Fibroblast of lung (primary cell): ENCODE data around the gene TMEM184A. TPM values are rescaled to one million over a fixed set of nuclear protein-coding genes. Genes with fewer than 3 reads are reported as not detected.

Experiments
- DNase-seq, 2 donors: peaks; one replicate each; pipeline versions ENCODE4 v3.0.0 to v3.0.0-alpha.2; 2010; ENCODE audit warnings: low read depth in 2 of 2
- H2AFZ ChIP-seq: 2 replicates; pipeline ENCODE4 v1.5.1; 2012; ENCODE audit warnings: low read length, control low read depth, inconsistent platforms
- H3K27ac ChIP-seq: 2 replicates; pipeline ENCODE4 v1.5.1; 2011; ENCODE audit warnings: low read length, control low read depth; ENCODE audit not compliant: insufficient read depth
- H3K27me3 ChIP-seq: 2 replicates; pipeline ENCODE4 v1.5.1; 2011; ENCODE audit warnings: mild to moderate bottlenecking, low read length; ENCODE audit not compliant: control insufficient read depth, insufficient read depth
- H3K36me3 ChIP-seq: 2 replicates; pipeline ENCODE4 v1.5.1; 2011; ENCODE audit warnings: low read length; ENCODE audit not compliant: control insufficient read depth, insufficient read depth
- H3K4me1 ChIP-seq: 2 replicates; pipeline ENCODE4 v1.5.1; 2011; ENCODE audit warnings: low read length; ENCODE audit not compliant: control insufficient read depth, insufficient read depth; ENCODE audit errors: extremely low read depth
- H3K4me2 ChIP-seq: 2 replicates; pipeline ENCODE4 v1.5.1; 2011; ENCODE audit warnings: low read length, control low read depth; ENCODE audit not compliant: insufficient read depth; ENCODE audit errors: extremely low read depth
- H3K4me3 ChIP-seq, 4 experiments: fragments of 200-600 bp in 1 of 4; sonication (generic) in 1 of 4; replicated peaks in 1 of 4; 2 replicates each; pipeline ENCODE4 v1.5.1; 2011 to 2016; ENCODE audit warnings: low read length in 4 of 4, low read depth in 3 of 4, mild to moderate bottlenecking in 3 of 4, control low read depth in 2 of 4, inconsistent platforms in 1 of 4, mixed read lengths in 1 of 4; ENCODE audit not compliant: insufficient read depth in 1 of 4; ENCODE audit errors: control extremely low read depth in 1 of 4
- H3K79me2 ChIP-seq: 2 replicates; pipeline ENCODE4 v1.5.1; 2012; ENCODE audit warnings: mild to moderate bottlenecking, low read length, inconsistent platforms; ENCODE audit not compliant: control insufficient read depth, insufficient read depth
- H3K9ac ChIP-seq: 2 replicates; pipeline ENCODE4 v1.5.1; 2011; ENCODE audit warnings: mild to moderate bottlenecking, low read length, control low read depth; ENCODE audit not compliant: insufficient read depth
- H3K9me3 ChIP-seq: 2 replicates; pipeline ENCODE4 v1.5.1; 2012; ENCODE audit warnings: low read depth, low read length; ENCODE audit not compliant: control insufficient read depth, insufficient read depth
- H4K20me1 ChIP-seq: 2 replicates; pipeline ENCODE4 v1.5.1; 2011; ENCODE audit warnings: low read length; ENCODE audit not compliant: control insufficient read depth, insufficient read depth; ENCODE audit errors: extremely low read depth
- EZH2 ChIP-seq: IDR thresholded peaks from 2 replicates; pipeline ENCODE4 v1.5.1; 2012; ENCODE audit warnings: low read length, control low read depth, mild to moderate bottlenecking; ENCODE audit errors: missing control alignments
- polyA plus RNA-seq, 2 donors: library from polyadenylated mRNA; depleted of rRNA in 1 of 2; stranded (reverse) in 1 of 2; unstranded in 1 of 2; fragments of >200 nt; gene quantifications; 2 replicates each; pipeline ENCODE4 v1.2.1, GENCODE V29; 2011 to 2012; ENCODE audit warnings: missing spikeins in 1 of 2
- total RNA-seq: library from RNA; depleted of rRNA; stranded (reverse); fragments of >200 nt; gene quantifications from 2 replicates; pipeline ENCODE4 v1.2.1, GENCODE V29; 2014
- TF ChIP-seq, protein P1 (sequence below), 2 donors: IDR thresholded peaks in 1 of 2; conservative IDR thresholded peaks in 1 of 2; 1 replicate in 1 of 2; 2 replicates in 1 of 2; pipeline ENCODE4 v1.5.1; 2011 to 2012; ENCODE audit warnings: low read length in 2 of 2, control low read depth in 1 of 2, inconsistent platforms in 1 of 2, low read depth in 1 of 2, mild to moderate bottlenecking in 1 of 2

The TMEM184A gene
- total and polyA plus RNA-seq, 2 donors (not counting 1 experiment from before 2014, with no cell fraction given): under 0.01 to 0.05 TPM

DNA sequence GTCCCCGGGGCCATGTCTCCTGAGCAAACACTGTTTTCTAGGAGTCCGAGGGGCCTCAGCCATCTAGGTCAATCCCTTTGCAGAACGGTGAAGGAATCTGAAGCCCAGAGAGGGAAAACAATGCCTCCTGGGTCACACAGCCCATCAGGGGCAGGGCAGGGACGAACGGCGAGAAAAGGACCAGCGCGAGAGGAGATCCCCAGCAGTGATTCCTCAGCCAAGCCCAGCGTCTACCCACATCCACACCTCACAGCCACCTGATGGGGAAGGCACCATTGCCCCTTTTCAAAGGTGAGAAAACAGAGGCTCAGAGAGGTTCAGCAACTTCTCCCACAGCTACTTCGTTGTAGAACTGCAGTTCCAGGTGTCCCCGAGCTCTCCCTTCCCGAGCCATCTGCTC, 31.7 kb upstream of the TMEM184A start:
- no peak for DNase-seq

DNA sequence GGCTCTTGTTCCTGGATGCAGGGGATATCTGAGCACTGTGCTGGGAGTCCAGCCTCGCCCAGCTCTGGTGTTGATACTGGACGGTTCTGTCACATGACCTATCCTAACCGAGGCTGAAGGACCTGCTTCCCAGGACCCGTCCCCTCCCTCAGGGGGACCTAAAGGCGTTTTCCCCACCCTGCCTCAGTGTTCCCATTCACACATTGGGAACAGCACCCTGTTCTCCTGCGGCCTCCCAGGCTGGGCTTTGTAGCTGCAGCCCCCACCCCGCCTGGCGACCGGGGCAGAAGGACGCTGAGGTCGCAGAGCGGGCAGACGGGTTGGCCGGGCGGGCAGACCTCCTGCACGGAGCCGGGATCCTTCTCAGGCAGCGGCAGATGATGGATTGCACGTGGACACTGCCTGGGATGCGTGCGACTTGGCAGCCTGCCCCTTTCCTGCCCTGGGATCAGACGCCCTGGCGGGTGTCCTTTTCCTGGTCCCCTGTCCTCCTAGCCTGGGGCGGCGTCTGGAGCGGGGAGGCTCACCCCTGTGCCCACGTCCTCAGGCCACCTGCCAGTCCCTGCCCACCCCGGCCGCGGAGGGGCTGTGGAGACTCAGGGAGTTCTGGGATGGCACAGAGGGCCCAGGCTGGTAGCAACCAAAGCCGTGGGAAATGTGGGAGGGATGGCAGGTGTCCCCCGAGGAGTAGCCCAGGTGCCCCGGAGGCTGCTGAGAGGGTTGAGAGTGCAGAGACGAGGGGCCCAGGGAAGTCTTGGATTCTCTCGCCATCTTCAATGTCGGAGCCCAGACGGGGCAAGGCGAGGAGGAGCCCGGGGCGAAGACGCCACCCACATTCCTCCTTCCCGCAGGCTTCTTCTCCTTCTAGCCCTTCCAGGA, 31.1 kb upstream of the TMEM184A start:
- H3K27me3 ChIP-seq: peaks cover 30% of the 10 kb centered on the region
- H3K27ac ChIP-seq: no peak overlapping the region
- TF ChIP-seq, protein P1, sequence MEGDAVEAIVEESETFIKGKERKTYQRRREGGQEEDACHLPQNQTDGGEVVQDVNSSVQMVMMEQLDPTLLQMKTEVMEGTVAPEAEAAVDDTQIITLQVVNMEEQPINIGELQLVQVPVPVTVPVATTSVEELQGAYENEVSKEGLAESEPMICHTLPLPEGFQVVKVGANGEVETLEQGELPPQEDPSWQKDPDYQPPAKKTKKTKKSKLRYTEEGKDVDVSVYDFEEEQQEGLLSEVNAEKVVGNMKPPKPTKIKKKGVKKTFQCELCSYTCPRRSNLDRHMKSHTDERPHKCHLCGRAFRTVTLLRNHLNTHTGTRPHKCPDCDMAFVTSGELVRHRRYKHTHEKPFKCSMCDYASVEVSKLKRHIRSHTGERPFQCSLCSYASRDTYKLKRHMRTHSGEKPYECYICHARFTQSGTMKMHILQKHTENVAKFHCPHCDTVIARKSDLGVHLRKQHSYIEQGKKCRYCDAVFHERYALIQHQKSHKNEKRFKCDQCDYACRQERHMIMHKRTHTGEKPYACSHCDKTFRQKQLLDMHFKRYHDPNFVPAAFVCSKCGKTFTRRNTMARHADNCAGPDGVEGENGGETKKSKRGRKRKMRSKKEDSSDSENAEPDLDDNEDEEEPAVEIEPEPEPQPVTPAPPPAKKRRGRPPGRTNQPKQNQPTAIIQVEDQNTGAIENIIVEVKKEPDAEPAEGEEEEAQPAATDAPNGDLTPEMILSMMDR (conservative IDR thresholded peaks at IDR 0.05 in 1 of 2, IDR thresholded peaks at IDR 0.05 in 1 of 2; ENCODE audit: low read depth in 1 of 2, low read length in 2 of 2): no peak
- no peaks in the 10 kb centered on the region for H4K20me1 ChIP-seq
- no peak overlapping the region for H3K9ac ChIP-seq
- DNase-seq: no peak
- no peak overlapping the region for H3K4me2 ChIP-seq
- no peaks in the 10 kb centered on the region for H3K36me3 ChIP-seq
- no peak overlapping the region for H2AFZ ChIP-seq
- H3K9me3 ChIP-seq: no peaks in the 10 kb centered on the region
- H3K4me3 ChIP-seq: no peak overlapping the region
- H3K79me2 ChIP-seq: no peaks in the 10 kb centered on the region
- H3K4me1 ChIP-seq: no peaks in the 10 kb centered on the region

More for the DNA sequence above, 31.7 kb upstream of the TMEM184A start:
- no peaks in the 10 kb centered on the region for H3K36me3 ChIP-seq
- no peak overlapping the region for H3K4me3 ChIP-seq
- no peaks in the 10 kb centered on the region for H3K9me3 ChIP-seq
- H4K20me1 ChIP-seq: no peaks in the 10 kb centered on the region
- TF ChIP-seq EZH2: no peak
- TF ChIP-seq, protein P1 (conservative IDR thresholded peaks at IDR 0.05 in 1 of 2, IDR thresholded peaks at IDR 0.05 in 1 of 2; ENCODE audit: low read depth in 1 of 2, low read length in 2 of 2): no peak
- no peak overlapping the region for H3K27ac ChIP-seq
- no peaks in the 10 kb centered on the region for H3K79me2 ChIP-seq
- H2AFZ ChIP-seq: no peak overlapping the region
- no peak overlapping the region for H3K9ac ChIP-seq
- H3K4me1 ChIP-seq: no peaks in the 10 kb centered on the region
- peaks cover 30% of the 10 kb centered on the region for H3K27me3 ChIP-seq
- no peak overlapping the region for H3K4me2 ChIP-seq

DNA sequence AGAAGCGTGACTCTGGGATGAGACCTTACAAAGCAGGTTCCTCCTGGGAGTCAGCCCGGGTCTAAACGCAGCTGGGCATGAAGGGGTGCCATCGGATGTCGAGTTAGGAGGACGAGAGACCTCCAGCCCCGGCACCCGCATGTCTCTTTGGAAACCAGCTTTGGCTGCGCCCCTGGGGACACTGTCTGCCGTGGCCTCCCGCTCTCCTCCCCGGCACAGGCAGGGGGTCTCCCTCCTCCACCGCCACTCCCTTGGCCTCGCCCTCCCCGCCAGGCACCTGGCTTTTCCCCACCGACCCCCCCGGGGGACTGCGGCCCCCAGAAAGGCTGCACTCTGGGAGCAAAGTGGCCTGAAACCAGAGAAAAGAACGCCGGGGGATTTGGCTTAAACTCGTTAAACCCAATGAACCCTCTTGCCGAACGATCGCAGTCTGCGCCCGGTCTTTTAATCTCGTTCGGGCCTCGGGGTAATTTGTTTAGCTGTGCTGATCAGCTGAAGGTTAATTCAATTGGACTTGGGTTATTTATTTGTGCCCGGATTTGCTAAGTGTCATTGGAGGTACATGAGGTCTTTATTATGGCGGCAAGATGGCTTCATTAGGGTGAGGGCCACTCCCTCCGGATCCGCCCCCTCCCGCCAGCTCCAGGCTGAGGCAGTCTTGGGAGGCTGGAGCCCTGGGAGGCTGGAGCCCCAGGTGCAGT, 30.3 kb upstream of the TMEM184A start:
- no peak overlapping the region for H2AFZ ChIP-seq
- TF ChIP-seq, protein P1 (conservative IDR thresholded peaks at IDR 0.05 in 1 of 2, IDR thresholded peaks at IDR 0.05 in 1 of 2; ENCODE audit: low read depth in 1 of 2, low read length in 2 of 2): no peak
- H3K9me3 ChIP-seq: no peaks in the 10 kb centered on the region
- no peaks in the 10 kb centered on the region for H3K79me2 ChIP-seq
- H3K9ac ChIP-seq: no peak overlapping the region
- no peak for DNase-seq
- no peaks in the 10 kb centered on the region for H3K36me3 ChIP-seq
- H3K27ac ChIP-seq: no peak overlapping the region
- peaks cover 24% of the 10 kb centered on the region for H3K27me3 ChIP-seq
- H4K20me1 ChIP-seq: no peaks in the 10 kb centered on the region
- no peak overlapping the region for H3K4me2 ChIP-seq
- H3K4me1 ChIP-seq: no peaks in the 10 kb centered on the region
- no peak overlapping the region for H3K4me3 ChIP-seq
